Tibial artery (tissue), 4 donors: ENCODE results near the gene ARNT2.

Experiments
- DNase-seq, 2 donors: peaks; one replicate each; pipeline ENCODE4 v3.0.0-alpha.2; 2019
- H3K27ac ChIP-seq, 2 donors: fragments of 200-600 bp; sonication (generic) in 1 of 2; 1 replicate in 1 of 2; 2 replicates in 1 of 2; pipeline ENCODE4 v1.5.1; 2018 to 2019; ENCODE audit warnings: mild to moderate bottlenecking in 1 of 2
- H3K27me3 ChIP-seq, 2 donors: fragments of 200-600 bp; sonication (generic) in 1 of 2; one replicate each; pipeline versions ENCODE4 v1.5.1 to v1.6.0; 2016 to 2019
- H3K36me3 ChIP-seq, 3 donors: fragments of 200-600 bp; sonication (generic) in 2 of 3; one replicate each; pipeline ENCODE4 v1.5.1; 2016 to 2019; ENCODE audit warnings: mild to moderate bottlenecking in 2 of 3
- H3K4me1 ChIP-seq, 4 donors: fragments of 200-600 bp; sonication (generic) in 2 of 4; 1 replicate in 3 of 4; 2 replicates in 1 of 4; pipeline ENCODE4 v1.5.1; 2016 to 2019
- H3K4me3 ChIP-seq, 2 donors: fragments of 200-600 bp; sonication (generic) in 1 of 2; 1 replicate in 1 of 2; 2 replicates in 1 of 2; pipeline ENCODE4 v1.5.1; 2018 to 2019; ENCODE audit warnings: mild to moderate bottlenecking in 2 of 2
- H3K9me3 ChIP-seq, 3 donors: fragments of 200-600 bp; sonication (generic) in 1 of 3; one replicate each; pipeline ENCODE4 v1.5.1; 2016 to 2019
- intact Hi-C: fragments of 100-400 bp; cut with DNase I; formaldehyde crosslinking; loops from one replicate; pipeline ENCODE4 v1.15.0; 2023; ENCODE audit warnings: low total_unique reads
- TF ChIP-seq, protein P1 (sequence below), 2 experiments: fragments of 200-600 bp in 1 of 2; fragments of 450-650 bp in 1 of 2; IDR thresholded peaks; one replicate each; pipeline ENCODE4 v1.5.1; 2017 to 2019; ENCODE audit warnings: antibody characterized with exemption in 2 of 2, mild to moderate bottlenecking in 1 of 2, moderate library complexity in 1 of 2

ARNT2 gene

DNA sequence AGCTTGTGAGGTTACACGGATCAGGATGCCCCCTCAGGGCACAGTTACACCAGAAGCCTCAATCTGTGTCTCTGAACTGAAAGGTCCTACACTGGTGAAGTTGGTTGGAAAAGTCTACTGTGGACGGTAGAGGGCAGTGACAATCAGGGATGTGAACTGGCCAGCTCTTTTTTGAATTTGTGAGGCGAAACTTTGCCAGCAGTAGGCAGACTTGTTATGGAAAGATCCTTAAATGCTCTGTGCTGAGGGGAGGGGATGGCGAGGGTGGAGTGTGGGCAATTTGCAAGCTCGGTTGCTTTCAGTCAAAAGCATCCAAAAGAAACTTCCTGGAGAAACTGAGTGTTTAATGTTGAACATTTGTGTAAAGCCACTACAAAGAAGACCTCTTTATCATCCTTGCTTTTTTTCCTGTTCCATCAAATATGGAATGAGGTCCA lies 163.6 kb downstream of the ARNT2 start:
- intact Hi-C loops: loop anchor here (5.0 to 10.0 kb wide), 2 partner anchors 113 to 210 kb away; partner anchors contain the start of gene CEMIP
- Histone ChIP-seq H3K4me1 (peaks cover 0 to 5% (median 0%) of the 10 kb centered on the region in 4 donors), H3K27me3 (no peaks in the 10 kb centered on the region), H3K27ac (no peak overlapping the region), H3K36me3 (peaks cover 0 to 32% (median 7%) of the 10 kb centered on the region in 3 donors), H3K9me3 (no peaks in the 10 kb centered on the region), H3K4me3 (no peak overlapping the region)
- DNase-seq: peak in 1 of 2 donors; percentile 56
- TF ChIP-seq, protein P1, sequence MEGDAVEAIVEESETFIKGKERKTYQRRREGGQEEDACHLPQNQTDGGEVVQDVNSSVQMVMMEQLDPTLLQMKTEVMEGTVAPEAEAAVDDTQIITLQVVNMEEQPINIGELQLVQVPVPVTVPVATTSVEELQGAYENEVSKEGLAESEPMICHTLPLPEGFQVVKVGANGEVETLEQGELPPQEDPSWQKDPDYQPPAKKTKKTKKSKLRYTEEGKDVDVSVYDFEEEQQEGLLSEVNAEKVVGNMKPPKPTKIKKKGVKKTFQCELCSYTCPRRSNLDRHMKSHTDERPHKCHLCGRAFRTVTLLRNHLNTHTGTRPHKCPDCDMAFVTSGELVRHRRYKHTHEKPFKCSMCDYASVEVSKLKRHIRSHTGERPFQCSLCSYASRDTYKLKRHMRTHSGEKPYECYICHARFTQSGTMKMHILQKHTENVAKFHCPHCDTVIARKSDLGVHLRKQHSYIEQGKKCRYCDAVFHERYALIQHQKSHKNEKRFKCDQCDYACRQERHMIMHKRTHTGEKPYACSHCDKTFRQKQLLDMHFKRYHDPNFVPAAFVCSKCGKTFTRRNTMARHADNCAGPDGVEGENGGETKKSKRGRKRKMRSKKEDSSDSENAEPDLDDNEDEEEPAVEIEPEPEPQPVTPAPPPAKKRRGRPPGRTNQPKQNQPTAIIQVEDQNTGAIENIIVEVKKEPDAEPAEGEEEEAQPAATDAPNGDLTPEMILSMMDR (IDR thresholded peaks at IDR 0.05): peak; percentile 61 to 66

DNA sequence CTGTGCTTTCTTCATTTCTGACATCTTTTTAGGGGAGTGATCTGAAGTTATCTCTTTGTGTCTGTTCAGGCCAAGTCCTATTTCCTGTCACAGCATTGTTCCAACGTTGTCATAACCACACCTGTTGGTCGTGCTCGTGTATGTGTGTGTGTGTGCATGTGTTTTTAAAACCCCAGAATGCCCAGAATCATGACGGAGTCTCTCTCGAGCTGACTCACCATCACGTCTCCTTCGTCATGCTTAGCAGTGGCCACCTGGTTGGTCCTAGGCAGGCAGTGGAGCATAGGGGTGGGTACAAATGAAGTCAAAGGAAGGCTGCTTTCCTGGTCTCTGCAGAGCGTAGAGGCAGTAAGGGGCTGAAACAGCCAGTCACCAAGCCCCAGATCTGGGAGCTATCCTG lies 164.1 kb downstream of the ARNT2 start:
- Histone ChIP-seq H3K36me3 (peaks cover 0 to 26% (median 7%) of the 10 kb centered on the region in 3 donors), H3K9me3 (no peaks in the 10 kb centered on the region), H3K4me1 (peaks cover 0 to 5% (median 0%) of the 10 kb centered on the region in 4 donors), H3K27ac (no peak overlapping the region), H3K27me3 (no peaks in the 10 kb centered on the region), H3K4me3 (no peak overlapping the region)
- intact Hi-C loops: loop anchor here (5.0 to 10.0 kb wide), 2 partner anchors 113 to 209 kb away; partner anchors contain the start of gene CEMIP
- DNase-seq: no peak
- TF ChIP-seq, protein P1 (IDR thresholded peaks at IDR 0.05): no peak

DNA sequence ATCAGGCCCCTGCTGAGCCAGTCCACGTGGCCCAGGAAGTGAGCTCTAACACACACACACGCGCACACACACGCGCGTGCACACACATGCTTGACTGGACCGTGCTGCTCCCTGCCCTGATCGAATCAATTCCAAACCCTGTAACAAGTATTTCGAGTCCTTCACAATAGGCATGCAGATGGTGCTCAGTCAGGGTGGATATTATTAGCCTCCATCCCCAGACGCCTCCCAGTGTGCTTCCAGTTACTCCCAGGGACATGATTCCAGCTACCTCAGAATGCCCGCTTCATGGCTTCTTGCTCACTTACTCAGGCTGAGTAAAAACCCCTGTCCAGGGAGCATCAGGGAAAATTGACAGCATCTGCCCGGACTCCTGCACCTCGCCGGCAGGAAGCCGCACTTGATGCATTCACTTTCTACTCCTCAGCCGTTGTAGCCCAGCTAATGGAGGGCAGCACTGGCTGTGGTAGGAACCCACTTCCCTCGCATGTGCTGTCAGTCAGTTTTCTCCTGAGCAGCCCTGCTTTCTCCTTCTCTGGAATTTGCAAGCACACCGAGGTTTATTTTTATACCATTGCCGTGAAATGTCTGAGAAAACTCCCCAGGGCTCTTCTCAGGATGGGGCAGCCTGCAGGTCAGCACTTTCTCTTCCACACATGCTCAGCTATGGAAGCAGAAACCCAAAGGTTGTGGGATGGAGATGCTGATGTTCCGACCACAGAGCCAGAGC lies 164.9 kb downstream of the ARNT2 start:
- Histone ChIP-seq H3K9me3 (no peaks in the 10 kb centered on the region), H3K27ac (no peak overlapping the region), H3K4me3 (no peak overlapping the region), H3K27me3 (no peaks in the 10 kb centered on the region), H3K4me1 (peaks cover 0 to 5% (median 0%) of the 10 kb centered on the region in 4 donors), H3K36me3 (peaks cover 0 to 20% (median 7%) of the 10 kb centered on the region in 3 donors)
- no peak for DNase-seq
- intact Hi-C loops: loop anchor here (5.0 to 10.0 kb wide), 2 partner anchors 114 to 208 kb away; partner anchors contain the start of gene CEMIP
- TF ChIP-seq, protein P1 (IDR thresholded peaks at IDR 0.05): no peak

DNA sequence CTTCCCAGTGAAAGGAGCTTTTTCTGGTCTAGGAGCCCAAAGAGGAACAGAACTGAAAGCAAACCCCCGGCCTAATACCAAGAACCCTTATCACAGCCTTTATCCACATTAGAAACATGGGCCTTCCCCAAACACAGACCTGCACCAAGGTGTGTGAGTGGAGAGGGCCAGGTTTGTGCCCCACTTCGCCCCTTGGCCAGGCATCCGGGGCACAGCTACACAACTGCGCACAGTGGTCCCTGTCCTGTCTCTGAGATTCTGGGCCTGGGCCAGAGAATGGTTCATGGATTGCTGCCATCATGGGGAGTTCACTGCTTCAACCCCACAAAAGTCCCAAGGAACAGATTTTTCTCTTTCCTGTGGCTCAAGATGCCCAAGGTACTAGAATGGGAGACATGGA lies 165.5 kb downstream of the ARNT2 start:
- intact Hi-C loops: loop anchor here (5.0 to 10.0 kb wide), 3 partner anchors 115 to 398 kb away; partner anchors contain the start of gene CEMIP
- Histone ChIP-seq H3K9me3 (no peaks in the 10 kb centered on the region), H3K27me3 (no peaks in the 10 kb centered on the region), H3K4me3 (no peak overlapping the region), H3K4me1 (peaks cover 0 to 5% (median 0%) of the 10 kb centered on the region in 4 donors), H3K36me3 (peaks cover 4 to 21% (median 13%) of the 10 kb centered on the region in 3 donors), H3K27ac (no peak overlapping the region)
- DNase-seq: no peak
- TF ChIP-seq, protein P1 (IDR thresholded peaks at IDR 0.05): no peak

DNA sequence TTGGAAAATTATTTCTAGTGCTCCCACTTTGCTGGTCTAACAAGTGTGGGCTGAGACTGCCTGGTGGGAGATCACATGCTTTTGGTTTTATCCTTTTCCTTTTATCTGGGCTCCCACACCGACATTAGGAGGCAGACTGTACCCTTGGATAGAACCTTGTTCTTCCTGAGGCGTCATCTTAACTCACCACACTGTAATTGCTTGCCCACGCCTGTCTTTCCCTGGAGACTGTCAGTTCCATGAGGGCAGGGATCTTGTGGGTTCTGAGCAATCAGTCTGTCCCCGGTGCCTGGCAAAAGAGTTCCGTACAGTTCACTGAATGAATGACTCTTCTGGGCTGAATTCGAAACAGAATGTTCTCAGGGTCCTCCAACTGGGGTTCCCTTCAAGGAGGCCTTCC lies 166.4 kb downstream of the ARNT2 start:
- no peak overlapping the region for H3K4me3 ChIP-seq
- intact Hi-C loops: loop anchor here (5.0 kb wide), 1 partner anchor 397 kb away; no protein-coding TSS in a partner anchor
- peaks cover 13 to 30% (median 21%) of the 10 kb centered on the region in 3 donors for H3K36me3 ChIP-seq
- TF ChIP-seq, protein P1 (IDR thresholded peaks at IDR 0.05): no peak
- H3K27ac ChIP-seq: no peak overlapping the region
- H3K27me3 ChIP-seq: no peaks in the 10 kb centered on the region
- DNase-seq: peak in 1 of 2 donors; percentile 0
- H3K9me3 ChIP-seq: no peaks in the 10 kb centered on the region
- H3K4me1 ChIP-seq: peaks cover 0 to 5% (median 0%) of the 10 kb centered on the region in 4 donors
